Sciatic nerve (tissue), 2 donors: ENCODE results near the gene C19orf12. TPM values are rescaled to one million over a fixed set of nuclear protein-coding genes. Genes with fewer than 3 reads are reported as not detected.
A peak's percentile ranks its signal among the peaks of the same experiment; 100 is the strongest.

Experiments
- ATAC-seq: fragments of 200-7000 bp; cut with Tn5 transposase; one replicate; pipeline ENCODE4 v1.9.1; 2020; ENCODE audit warnings: mild to moderate bottlenecking, moderate library complexity
- DNase-seq: peaks from one replicate; pipeline ENCODE4 v3.0.0-alpha.2; 2020; ENCODE audit warnings: low spot score
- intact Hi-C: fragments of 100-400 bp; cut with DNase I; formaldehyde crosslinking; loops from one replicate; pipeline ENCODE4 v1.14.2; 2022
- total RNA-seq: library from RNA; stranded (reverse); fragmentation: NEBNext Ultra II Directional; extraction: Animal tissue kit (Norgen Biotek cat#: 25700); gene quantifications from one replicate; pipeline ENCODE4 v1.2.1, GENCODE V29; 2021
- donor health status: DM: no; HTN: no; CAD: no.
- donor health status: DM: no; HTN: no; CAD: no.

The C19orf12 gene
- total RNA-seq = 30.9 TPM

- intact Hi-C loops = no loop called here
- peak; percentile 77 for DNase-seq
- peak; percentile 81 for ATAC-seq
Measured at GRCh38 chr19:29714953-29715700, at the start of gene C19orf12. Gene C19orf12, minus strand, starts transcription at chr19:29715261. Its CDS starts 6,848 bp downstream, at chr19:29708413.

- DNase-seq (no peak), ATAC-seq (no peak)
- intact Hi-C loops = loop anchor here (5.0 kb wide), 1 partner anchor 108 kb away; no protein-coding TSS in a partner anchor
Measured at GRCh38 chr19:29764361-29764760, 49.3 kb upstream of the C19orf12 start.

GRCh38 chr19:29763196-29763595 is 48.1 kb upstream of the C19orf12 start:
- DNase-seq = no peak
- intact Hi-C loops = loop anchor here (5.0 kb wide), 1 partner anchor 109 kb away; no protein-coding TSS in a partner anchor
- no peak for ATAC-seq

GRCh38 chr19:29761575-29762232 is 46.6 kb upstream of the C19orf12 start:
- DNase-seq (no peak), ATAC-seq (no peak)
- intact Hi-C loops = loop anchor here (5.0 kb wide), 1 partner anchor 111 kb away; no protein-coding TSS in a partner anchor

GRCh38 chr19:29760752-29761502 is 45.9 kb upstream of the C19orf12 start:
- intact Hi-C loops = loop anchor here (5.0 kb wide), 1 partner anchor 111 kb away; no protein-coding TSS in a partner anchor
- ATAC-seq (no peak), DNase-seq (no peak)

DNA sequence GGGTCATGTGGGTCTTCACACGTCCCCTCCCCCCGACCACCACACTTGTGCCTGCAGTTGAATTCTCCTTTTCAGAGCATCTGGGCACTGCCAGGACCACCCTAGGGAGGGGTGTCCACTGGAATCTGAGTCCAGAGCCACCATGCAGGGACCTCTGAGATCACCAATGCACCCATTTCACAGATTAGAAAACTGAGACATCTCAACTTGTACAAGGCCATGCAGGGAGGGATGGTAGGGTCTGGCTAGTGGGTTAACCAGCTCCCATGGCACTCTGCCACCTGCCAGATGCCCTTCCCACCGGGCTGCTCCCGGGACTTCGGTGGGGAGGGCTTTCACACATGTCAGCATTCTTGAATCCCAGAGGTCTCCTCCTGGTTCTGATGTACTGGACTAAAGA is 44.3 kb upstream of the C19orf12 start:
- no peak for ATAC-seq
- no peak for DNase-seq
- intact Hi-C loops = loop anchor here (5.0 kb wide), 1 partner anchor 1172 kb away; no protein-coding TSS in a partner anchor

GRCh38 chr19:29758863-29759262 is 43.8 kb upstream of the C19orf12 start:
- DNase-seq (no peak), ATAC-seq (no peak)
- intact Hi-C loops = loop anchor here (5.0 kb wide), 1 partner anchor 1172 kb away; no protein-coding TSS in a partner anchor

DNA sequence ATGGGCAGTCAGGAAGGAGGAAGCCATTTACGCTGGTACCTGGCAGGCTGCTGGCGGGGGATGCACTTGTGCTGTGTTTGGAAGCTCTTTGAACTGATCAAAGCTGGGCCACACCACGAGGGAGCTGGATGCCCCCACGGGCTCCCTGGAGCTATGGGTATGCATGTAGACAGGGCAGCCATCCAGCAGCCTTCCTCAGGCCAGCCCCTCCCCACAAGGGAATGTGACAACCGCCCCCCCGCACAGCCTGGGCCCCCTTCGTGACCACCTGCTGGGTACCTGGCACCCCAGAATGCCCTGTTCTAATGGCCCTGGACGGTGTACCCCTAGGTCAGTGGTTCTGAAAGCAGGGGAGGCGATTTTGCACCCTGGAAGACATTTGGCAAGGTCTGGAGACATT is 42.5 kb upstream of the C19orf12 start:
- ATAC-seq (no peak), DNase-seq (no peak)
- intact Hi-C loops = loop anchor here (5.0 kb wide), 1 partner anchor 1170 kb away; no protein-coding TSS in a partner anchor

DNA sequence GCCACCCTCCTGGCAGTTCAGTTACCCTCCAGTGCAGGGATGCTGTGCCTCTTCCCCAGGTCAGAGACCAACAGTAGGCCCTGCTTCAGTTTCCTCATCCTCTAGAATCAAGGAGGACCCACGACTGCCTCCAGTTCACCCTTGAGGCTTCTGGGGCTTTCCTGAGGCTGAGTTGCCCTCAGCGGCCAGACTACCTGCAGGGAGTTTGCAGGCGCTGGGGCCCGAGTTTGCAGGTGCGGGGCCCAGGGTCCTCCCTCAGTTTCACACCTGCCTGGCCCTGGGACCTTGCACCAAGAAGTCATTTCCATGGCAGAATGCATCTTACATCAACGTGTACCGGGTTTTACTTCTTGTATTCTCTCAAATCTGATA is 38.9 kb upstream of the C19orf12 start:
- ATAC-seq = no peak
- DNase-seq = no peak
- intact Hi-C loops = no loop called here

DNA sequence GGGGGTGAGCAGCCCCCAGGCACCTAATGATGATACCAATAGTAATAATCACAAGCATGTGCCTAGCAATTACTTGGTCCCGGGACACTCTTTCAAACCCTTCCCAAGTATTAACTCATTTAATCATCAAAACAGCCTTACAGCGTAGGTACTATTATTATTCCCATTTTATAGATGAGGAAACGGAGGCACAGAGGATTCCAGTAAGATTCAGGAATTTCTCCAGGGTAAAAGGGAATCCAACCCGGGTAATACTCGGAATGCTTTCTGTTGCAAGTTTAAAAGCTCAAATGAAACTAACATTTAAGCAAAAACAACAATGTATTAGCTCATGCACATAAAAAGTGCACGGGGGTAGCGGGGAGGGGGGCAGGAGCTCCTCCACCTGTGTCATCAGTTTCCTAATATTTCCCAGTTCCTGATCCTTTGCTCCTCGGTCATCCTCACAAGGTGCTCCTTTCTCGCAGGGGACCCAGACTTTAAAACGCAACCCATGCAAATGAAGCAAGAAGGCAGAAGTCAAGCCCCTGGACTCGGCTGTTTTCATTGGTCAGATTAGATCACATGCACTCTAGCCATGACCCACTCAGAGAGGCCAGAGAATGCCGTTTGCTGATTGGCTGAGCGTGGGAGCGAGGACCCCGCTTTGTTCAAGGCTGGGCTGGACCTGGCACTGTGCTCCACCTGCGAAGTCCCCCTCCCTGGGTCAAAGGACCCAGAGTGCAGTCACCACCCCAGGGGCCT is 38.3 kb upstream of the C19orf12 start:
- DNase-seq = no peak
- ATAC-seq = no peak
- intact Hi-C loops = no loop called here

DNA sequence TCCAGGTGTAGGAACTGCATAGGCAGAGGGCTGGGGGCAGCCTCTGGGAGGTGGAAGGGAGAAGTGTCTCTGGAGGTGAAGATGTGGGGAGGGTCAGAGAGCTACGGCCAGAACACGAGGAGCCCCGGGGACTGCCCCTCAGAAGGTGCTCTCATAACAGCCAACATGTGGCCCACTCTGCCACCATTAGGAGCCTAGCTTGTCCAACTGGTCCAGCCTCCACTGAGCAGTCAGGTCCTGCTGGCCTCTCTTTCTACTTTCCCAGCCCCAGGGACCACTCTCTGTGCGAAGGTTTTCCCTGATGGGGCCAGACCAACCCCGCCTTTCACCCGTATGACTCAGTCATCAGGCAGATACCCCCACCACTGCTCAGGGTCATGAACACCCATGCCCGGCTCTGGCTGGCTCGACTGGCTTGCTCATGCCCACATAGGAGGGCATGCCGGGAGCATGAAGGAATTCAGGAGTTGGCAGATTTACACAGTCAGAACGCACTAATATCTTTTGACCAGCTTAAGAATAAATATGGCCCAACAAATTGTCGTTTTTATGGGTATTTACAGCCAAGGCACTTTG is 37.5 kb upstream of the C19orf12 start:
- intact Hi-C loops = no loop called here

GRCh38 chr19:29751932-29752331 is 36.9 kb upstream of the C19orf12 start:
- intact Hi-C loops = no loop called here
- DNase-seq = no peak
- ATAC-seq = no peak

More for the DNA sequence above, 37.5 kb upstream of the C19orf12 start:
- DNase-seq (no peak), ATAC-seq (no peak)

- no peak for DNase-seq
- intact Hi-C loops = no loop called here
- no peak for ATAC-seq
Measured at GRCh38 chr19:29750001-29750400, 34.9 kb upstream of the C19orf12 start.

- intact Hi-C loops = no loop called here
- no peak for ATAC-seq
Measured at GRCh38 chr19:29748996-29749849, 34.2 kb upstream of the C19orf12 start.

GRCh38 chr19:29745253-29745652 is 30.2 kb upstream of the C19orf12 start:
- DNase-seq (no peak), ATAC-seq (no peak)
- intact Hi-C loops = no loop called here

More at GRCh38 chr19:29748996-29749849, 34.2 kb upstream of the C19orf12 start:
- no peak for DNase-seq

DNA sequence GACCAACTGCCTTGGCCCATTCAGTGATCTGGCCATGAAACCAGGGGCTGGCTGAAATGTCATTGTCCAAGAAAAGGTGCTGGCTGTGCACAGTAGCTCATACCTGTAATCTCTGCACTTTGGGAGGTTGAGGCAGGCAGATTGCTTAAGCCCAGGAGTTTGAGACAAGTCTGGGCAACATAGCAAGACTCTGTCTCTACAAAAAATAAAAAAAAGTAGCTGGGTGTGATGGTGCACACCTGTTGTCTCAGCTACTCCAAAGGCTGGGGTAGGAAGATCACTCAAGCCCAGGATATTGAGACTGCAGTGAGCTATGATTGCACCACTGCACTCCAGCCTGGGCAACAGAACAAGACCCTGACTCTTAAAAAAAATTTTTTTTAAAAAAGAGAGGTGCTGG is 28.6 kb upstream of the C19orf12 start:
- ATAC-seq = no peak
- intact Hi-C loops = no loop called here
- DNase-seq = no peak

DNA sequence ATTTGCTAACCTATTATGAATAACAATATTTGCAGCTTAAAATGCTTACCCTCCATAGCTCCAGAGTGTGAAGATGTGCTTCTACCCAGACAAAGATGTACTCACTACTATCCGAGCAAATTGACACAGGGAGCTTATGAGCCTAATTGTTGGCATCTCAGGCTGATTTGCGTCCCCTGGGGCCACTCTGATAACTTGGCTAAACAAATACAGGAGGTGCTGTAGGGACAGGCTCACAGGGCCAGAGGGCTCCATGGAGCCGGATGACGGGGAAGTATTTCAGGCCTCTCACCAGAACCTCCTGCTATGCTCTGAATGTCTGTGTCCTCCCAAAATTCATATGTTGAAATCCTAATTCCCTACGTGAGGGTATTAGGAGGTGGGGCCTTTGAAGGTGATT is 26.7 kb upstream of the C19orf12 start:
- intact Hi-C loops = no loop called here
- ATAC-seq (no peak), DNase-seq (no peak)

- ATAC-seq = no peak
- DNase-seq = no peak
- intact Hi-C loops = no loop called here
Measured at GRCh38 chr19:29741226-29741625, 26.2 kb upstream of the C19orf12 start.
